HFF-Myc (cell line): ENCODE data around the gene RCAN2.

ENCODE experiments used
- DNase-seq: peaks from one replicate; pipeline ENCODE4 v3.0.0-alpha.2; 2011; ENCODE audit warnings: low read depth; ENCODE audit errors: extremely low read depth
- H3K4me3 ChIP-seq: replicated peaks from 2 replicates; pipeline ENCODE4 v1.5.1; 2011; ENCODE audit warnings: low read depth, mild to moderate bottlenecking, control low read depth, low read length
- TF ChIP-seq, protein P1 (sequence below): IDR thresholded peaks from 2 replicates; pipeline ENCODE4 v1.5.1; 2012; ENCODE audit warnings: mild to moderate bottlenecking, low read depth, low read length, control low read depth; ENCODE audit errors: missing control alignments

Gene RCAN2

DNA sequence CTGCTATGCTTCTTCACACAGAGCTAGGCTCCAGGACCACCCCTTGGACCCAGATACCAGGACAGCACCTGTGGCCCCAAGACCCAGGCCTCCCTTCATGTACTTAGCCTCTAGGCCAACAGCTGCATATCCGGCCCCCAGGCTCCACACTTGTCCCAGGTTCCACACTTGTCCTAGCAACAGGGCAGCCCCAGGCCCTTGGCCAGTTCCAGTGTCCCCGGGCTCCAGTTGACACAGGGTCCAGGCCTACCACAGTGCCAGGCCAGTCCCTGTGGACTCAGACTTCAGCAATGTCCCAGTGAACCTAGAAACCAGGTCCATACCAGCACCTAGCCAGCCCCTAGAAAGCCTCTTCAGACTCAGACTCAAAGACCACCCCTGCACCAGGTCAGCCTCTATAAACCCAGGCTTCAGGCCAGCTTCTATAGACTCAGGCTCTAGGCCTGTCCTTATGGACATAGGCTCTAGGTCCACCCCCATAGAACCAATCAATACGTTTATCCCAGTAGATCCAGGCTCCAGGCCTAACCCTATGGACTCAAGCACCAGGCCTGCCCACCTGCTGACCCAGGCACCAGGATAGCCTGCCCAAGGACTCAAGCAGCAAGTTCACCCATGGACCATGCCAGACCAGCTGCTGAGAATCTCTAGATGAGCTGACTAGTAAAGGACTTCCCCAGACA lies 46.3 kb downstream of the RCAN2 start:
- DNase-seq: no peak
- no peak overlapping the region for H3K4me3 ChIP-seq
- TF ChIP-seq, protein P1, sequence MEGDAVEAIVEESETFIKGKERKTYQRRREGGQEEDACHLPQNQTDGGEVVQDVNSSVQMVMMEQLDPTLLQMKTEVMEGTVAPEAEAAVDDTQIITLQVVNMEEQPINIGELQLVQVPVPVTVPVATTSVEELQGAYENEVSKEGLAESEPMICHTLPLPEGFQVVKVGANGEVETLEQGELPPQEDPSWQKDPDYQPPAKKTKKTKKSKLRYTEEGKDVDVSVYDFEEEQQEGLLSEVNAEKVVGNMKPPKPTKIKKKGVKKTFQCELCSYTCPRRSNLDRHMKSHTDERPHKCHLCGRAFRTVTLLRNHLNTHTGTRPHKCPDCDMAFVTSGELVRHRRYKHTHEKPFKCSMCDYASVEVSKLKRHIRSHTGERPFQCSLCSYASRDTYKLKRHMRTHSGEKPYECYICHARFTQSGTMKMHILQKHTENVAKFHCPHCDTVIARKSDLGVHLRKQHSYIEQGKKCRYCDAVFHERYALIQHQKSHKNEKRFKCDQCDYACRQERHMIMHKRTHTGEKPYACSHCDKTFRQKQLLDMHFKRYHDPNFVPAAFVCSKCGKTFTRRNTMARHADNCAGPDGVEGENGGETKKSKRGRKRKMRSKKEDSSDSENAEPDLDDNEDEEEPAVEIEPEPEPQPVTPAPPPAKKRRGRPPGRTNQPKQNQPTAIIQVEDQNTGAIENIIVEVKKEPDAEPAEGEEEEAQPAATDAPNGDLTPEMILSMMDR: no peak

DNA sequence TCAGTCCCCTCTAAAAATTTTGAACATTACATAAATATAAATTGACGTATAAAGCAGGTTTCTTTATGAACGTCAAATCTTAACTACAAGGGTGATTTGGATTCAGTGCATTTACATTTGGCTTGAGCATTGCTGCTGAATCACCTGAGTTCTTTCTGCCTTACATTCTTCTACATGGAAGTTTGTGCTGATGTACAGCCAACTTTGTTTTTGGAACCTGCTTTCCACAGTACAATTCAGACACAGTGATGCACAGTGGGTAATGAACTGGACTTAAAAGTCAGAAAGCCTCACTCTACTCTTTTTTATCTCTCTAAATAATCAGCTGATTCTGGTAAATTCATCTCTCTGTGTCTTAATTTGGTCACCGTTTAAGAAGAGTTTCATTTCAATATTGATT lies 47.6 kb downstream of the RCAN2 start:
- DNase-seq: no peak
- no peak overlapping the region for H3K4me3 ChIP-seq
- TF ChIP-seq, protein P1: no peak

DNA sequence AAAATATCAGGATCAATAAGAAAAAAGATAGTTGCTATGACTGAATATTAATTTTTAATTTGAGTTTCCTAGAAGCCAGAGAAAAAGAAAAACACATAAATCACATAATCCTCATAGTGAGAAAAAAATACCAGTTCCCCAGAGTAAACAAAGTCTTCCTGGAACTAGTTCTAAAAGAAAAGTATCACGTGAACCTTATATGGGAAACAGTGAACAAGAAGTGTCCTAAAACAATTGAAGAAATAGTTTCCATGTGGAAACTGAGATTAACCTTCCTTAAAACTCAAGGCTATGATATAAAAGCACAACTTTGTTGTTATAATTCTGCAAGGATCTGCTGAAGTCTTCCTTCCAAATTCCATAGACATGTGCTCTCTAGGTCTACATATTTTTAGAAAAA lies 50.6 kb downstream of the RCAN2 start:
- no peak overlapping the region for H3K4me3 ChIP-seq
- DNase-seq: no peak
- TF ChIP-seq, protein P1: no peak

DNA sequence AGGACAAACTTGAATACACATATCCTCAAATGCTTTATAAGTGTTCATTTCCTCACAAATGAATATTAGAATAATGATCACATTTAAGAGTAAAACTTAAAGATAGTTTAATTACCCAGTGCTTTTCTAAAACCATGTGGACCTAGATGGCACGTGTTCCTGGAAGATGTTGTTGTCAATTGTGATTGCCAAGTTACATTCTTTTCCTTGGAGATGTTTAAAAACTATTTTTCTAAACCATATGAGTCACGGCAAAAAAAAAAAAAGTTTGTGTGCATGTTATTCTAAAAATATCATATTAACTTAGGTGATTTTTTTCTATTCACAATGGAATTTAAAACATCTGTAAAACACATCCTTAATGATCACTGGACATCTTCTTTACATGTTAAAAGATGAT lies 51.1 kb downstream of the RCAN2 start:
- no peak overlapping the region for H3K4me3 ChIP-seq
- no peak for DNase-seq
- TF ChIP-seq, protein P1: no peak

DNA sequence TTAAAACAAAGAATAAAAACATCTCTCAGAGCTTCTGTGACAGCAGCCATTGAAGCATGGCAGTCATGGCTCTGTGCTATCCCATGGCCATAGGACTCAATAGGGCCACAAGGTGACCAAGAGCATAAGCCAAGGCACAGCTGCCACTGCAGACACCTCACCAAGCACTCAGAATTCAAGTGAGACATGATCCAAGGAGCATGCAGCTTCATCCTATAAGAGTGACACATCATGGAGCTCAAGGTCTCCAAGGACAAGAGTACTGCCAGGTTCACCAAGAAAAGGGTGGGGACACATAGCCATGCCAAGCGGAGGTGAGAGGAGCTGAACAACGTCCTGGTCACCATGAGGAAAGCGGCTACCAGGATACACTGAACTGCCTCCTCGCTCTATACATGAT lies 53.0 kb downstream of the RCAN2 start:
- DNase-seq: no peak
- no peak overlapping the region for H3K4me3 ChIP-seq
- TF ChIP-seq, protein P1: no peak

DNA sequence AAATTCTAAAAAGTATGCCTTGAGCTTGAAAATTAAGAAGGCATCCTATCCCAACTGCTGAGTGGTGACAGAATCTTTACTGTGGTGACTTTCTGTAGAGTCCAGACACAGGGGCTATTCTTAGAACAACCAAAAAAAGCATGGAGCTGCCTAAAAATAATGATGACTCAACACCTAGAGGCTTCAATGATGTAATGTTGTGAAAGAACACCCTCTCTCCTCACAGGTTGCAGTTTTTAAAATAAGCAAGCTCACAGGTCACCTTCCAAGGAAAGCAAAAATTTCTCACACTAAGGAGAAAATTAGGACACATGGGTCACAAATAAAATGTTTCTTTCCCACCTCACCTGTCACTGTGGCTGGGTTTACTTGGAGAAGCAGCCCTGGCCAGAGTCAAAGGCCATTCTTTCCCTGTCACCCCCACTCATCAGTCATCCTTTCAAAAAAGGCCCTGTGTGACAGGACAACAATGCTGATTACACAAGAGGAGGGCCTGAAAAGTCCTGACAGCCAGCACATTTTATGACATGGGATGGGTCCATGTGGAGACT lies 53.5 kb downstream of the RCAN2 start:
- H3K4me3 ChIP-seq: no peak overlapping the region
- no peak for DNase-seq
- TF ChIP-seq, protein P1: no peak

DNA sequence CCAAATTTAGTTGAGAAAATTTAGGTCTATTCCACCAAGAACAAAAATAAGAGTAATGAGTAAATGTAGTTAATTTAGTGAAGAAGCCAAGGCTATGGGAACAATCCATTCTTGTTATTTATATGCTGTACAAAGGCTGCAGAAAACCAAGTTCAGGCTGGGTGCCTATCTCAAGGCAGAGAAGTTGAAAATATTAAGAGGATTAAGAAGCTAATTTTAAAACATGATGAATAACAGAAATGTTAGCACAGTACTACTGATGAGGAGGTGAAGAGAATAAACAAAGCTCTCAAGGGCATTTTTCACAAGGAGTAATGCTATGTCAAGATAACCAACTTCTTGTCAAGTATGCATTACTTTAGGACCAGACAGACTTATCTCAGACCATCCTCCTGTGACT lies 68.6 kb downstream of the RCAN2 start:
- TF ChIP-seq, protein P1: no peak
- H3K4me3 ChIP-seq: no peak overlapping the region
- DNase-seq: no peak
